ENCODE measurements around the gene ZDHHC1.
"Not testable (repeated sequence)": the region's sequence is repeated elsewhere in the genome, so short reads cannot be mapped to it uniquely, and the experiment has no call there.

Gene ZDHHC1

GRCh38 chr16:67429799-67430503, 13.7 kb upstream of the ZDHHC1 start:
- no peak for DNase-seq

GRCh38 chr16:67429053-67429798, 12.9 kb upstream of the ZDHHC1 start:
- DNase-seq, result no peak

GRCh38 chr16:67428146-67428731, 12.0 kb upstream of the ZDHHC1 start:
- DNase-seq, result peak; percentile 88 to 93

- no peak for DNase-seq
These were observed 10.7 kb upstream of the ZDHHC1 start for GRCh38 chr16:67426950-67427349.

GRCh38 chr16:67426022-67426421, 9.7 kb upstream of the ZDHHC1 start:
- DNase-seq, result no peak

- peak; percentile 83 to 91 for DNase-seq
These were observed 9.3 kb upstream of the ZDHHC1 start for GRCh38 chr16:67425580-67425979.

- no peak for DNase-seq
These were observed 8.8 kb upstream of the ZDHHC1 start for GRCh38 chr16:67425061-67425460.

GRCh38 chr16:67424261-67424615, 8.0 kb upstream of the ZDHHC1 start:
- DNase-seq, result no peak

GRCh38 chr16:67423611-67424260, 7.5 kb upstream of the ZDHHC1 start:
- no peak for DNase-seq

- DNase-seq, result no peak
These were observed 6.7 kb upstream of the ZDHHC1 start for GRCh38 chr16:67423015-67423414.

GRCh38 chr16:67421030-67421429, 4.8 kb upstream of the ZDHHC1 start:
- no peak for DNase-seq

- DNase-seq, result peak in 1 of 2 experiments; percentile 67
These were observed 3.7 kb upstream of the ZDHHC1 start for GRCh38 chr16:67419931-67420330.

- peak in 1 of 2 experiments; percentile 77 for DNase-seq
These were observed 3.2 kb upstream of the ZDHHC1 start for GRCh38 chr16:67419502-67419901.

GRCh38 chr16:67417333-67418061, 1.2 kb upstream of the ZDHHC1 start:
- no peak for DNase-seq

GRCh38 chr16:67415421-67415820, 856 bp downstream of the ZDHHC1 start:
- DNase-seq, result not testable (repeated sequence)

- no peak for DNase-seq
These were observed 2.0 kb downstream of the ZDHHC1 start for GRCh38 chr16:67413978-67414911.

GRCh38 chr16:67412294-67412693, 4.0 kb downstream of the ZDHHC1 start:
- DNase-seq, result no peak

GRCh38 chr16:67411339-67411738, 4.9 kb downstream of the ZDHHC1 start:
- no peak for DNase-seq

GRCh38 chr16:67409631-67410030, 6.6 kb downstream of the ZDHHC1 start:
- no peak for DNase-seq

- DNase-seq, result no peak
These were observed 8.4 kb downstream of the ZDHHC1 start for GRCh38 chr16:67407788-67408452.

- no peak for DNase-seq
These were observed 9.0 kb downstream of the ZDHHC1 start for GRCh38 chr16:67407176-67407787.
